Neural progenitor cell (in vitro differentiated cells): ENCODE results near the gene TBC1D3I.

Source experiments
- CTCF ChIP-seq: fragments of 200-600 bp; sonication (generic); IDR thresholded peaks from 2 replicates; pipeline ENCODE4 v1.5.1; 2017; ENCODE audit warnings: antibody characterized with exemption, mild to moderate bottlenecking
- EZH2 ChIP-seq: fragments of 200-600 bp; sonication (generic); IDR thresholded peaks from 2 replicates; pipeline ENCODE4 v1.6.1; 2017; ENCODE audit warnings: antibody characterized with exemption, mild to moderate bottlenecking, moderate library complexity

GRCh38 chr17:36204724-36205500, 59.5 kb downstream of the TBC1D3I start:
- no peak for TF ChIP-seq EZH2
- TF ChIP-seq CTCF = no peak
